H9 (cell line): ENCODE data around the gene MAGED1. TPM values are rescaled to one million over a fixed set of nuclear protein-coding genes. Genes with fewer than 3 reads are reported as not detected.

Source experiments
- DNase-seq: peaks from one replicate; pipeline ENCODE4 v3.0.0-alpha.2; 2017
- H2AFZ ChIP-seq: one replicate; pipeline ENCODE4 v1.6.1; 2013; ENCODE audit warnings: mild to moderate bottlenecking, low read length, control low read depth, moderate library complexity
- H2AK5ac ChIP-seq: 2 replicates; pipeline ENCODE4 v1.6.1; 2013; ENCODE audit warnings: low read length, control low read depth, mixed read lengths; ENCODE audit not compliant: insufficient read length
- H2BK120ac ChIP-seq: one replicate; pipeline ENCODE4 v1.6.1; 2013; ENCODE audit warnings: low read depth, mild to moderate bottlenecking, low read length, control low read depth, inconsistent platforms; ENCODE audit not compliant: poor library complexity, severe bottlenecking
- H2BK12ac ChIP-seq: 2 replicates; pipeline ENCODE4 v1.6.1; 2013; ENCODE audit warnings: low read length, control low read depth, mixed read lengths, low read depth; ENCODE audit not compliant: insufficient read length
- H2BK15ac ChIP-seq: 2 replicates; pipeline ENCODE4 v1.6.1; 2013; ENCODE audit warnings: low read depth, low read length, control low read depth
- H2BK20ac ChIP-seq: one replicate; pipeline ENCODE4 v1.6.1; 2013; ENCODE audit warnings: low read depth, mild to moderate bottlenecking, low read length, control low read depth, inconsistent platforms; ENCODE audit not compliant: poor library complexity, severe bottlenecking
- H2BK5ac ChIP-seq: 2 replicates; pipeline ENCODE4 v1.6.1; 2013; ENCODE audit warnings: low read length, control low read depth, mixed read lengths; ENCODE audit not compliant: insufficient read length
- H3K14ac ChIP-seq: 2 replicates; pipeline ENCODE4 v1.6.1; 2013; ENCODE audit warnings: low read length, control low read depth; ENCODE audit not compliant: insufficient read depth
- H3K18ac ChIP-seq: 2 replicates; pipeline ENCODE4 v1.6.1; 2013; ENCODE audit warnings: low read depth, mild to moderate bottlenecking, mixed read lengths, low read length, control low read depth; ENCODE audit not compliant: insufficient read length
- H3K23ac ChIP-seq: 2 replicates; pipeline ENCODE4 v1.6.1; 2013; ENCODE audit warnings: low read length, control low read depth, mixed read lengths, low read depth; ENCODE audit not compliant: insufficient read length
- H3K23me2 ChIP-seq: 2 replicates; pipeline ENCODE4 v1.6.1; 2013; ENCODE audit warnings: low read depth, mild to moderate bottlenecking, mixed read lengths, low read length, control low read depth; ENCODE audit not compliant: insufficient read length, poor library complexity, severe bottlenecking
- H3K27ac ChIP-seq: 2 replicates; pipeline ENCODE4 v1.5.1; 2013; ENCODE audit warnings: low read length, control low read depth, mixed read lengths, low read depth; ENCODE audit not compliant: insufficient read length
- H3K27me3 ChIP-seq: 2 replicates; pipeline ENCODE4 v1.6.1; 2013; ENCODE audit warnings: low read length, control low read depth, inconsistent platforms; ENCODE audit not compliant: insufficient read depth
- H3K4ac ChIP-seq: 2 replicates; pipeline ENCODE4 v1.6.1; 2013; ENCODE audit warnings: low read depth, mild to moderate bottlenecking, control low read depth, inconsistent platforms, low read length, moderate library complexity
- H3K4me1 ChIP-seq: 2 replicates; pipeline ENCODE4 v1.6.1; 2013; ENCODE audit warnings: low read length, control low read depth, inconsistent platforms; ENCODE audit not compliant: insufficient read depth
- H3K4me2 ChIP-seq: 2 replicates; pipeline ENCODE4 v1.6.1; 2013; ENCODE audit warnings: low read length, control low read depth, mixed read lengths; ENCODE audit not compliant: insufficient read length, insufficient read depth
- H3K56ac ChIP-seq: 2 replicates; pipeline ENCODE4 v1.6.1; 2013; ENCODE audit warnings: low read depth, mild to moderate bottlenecking, mixed read lengths, low read length, control low read depth; ENCODE audit not compliant: insufficient read length
- H3K79me1 ChIP-seq: 2 replicates; pipeline ENCODE4 v1.6.1; 2013; ENCODE audit warnings: low read depth, mild to moderate bottlenecking, moderate library complexity, low read length, control low read depth, inconsistent platforms; ENCODE audit not compliant: insufficient read depth, poor library complexity, severe bottlenecking
- H3K79me2 ChIP-seq: 2 replicates; pipeline ENCODE4 v1.6.1; 2013; ENCODE audit warnings: low read length, control low read depth, inconsistent platforms; ENCODE audit not compliant: insufficient read depth
- H3K9ac ChIP-seq: 2 replicates; pipeline ENCODE4 v1.6.1; 2013; ENCODE audit warnings: low read length, control low read depth, mixed read lengths; ENCODE audit not compliant: insufficient read length; ENCODE audit errors: extremely low read depth
- H3K9me3 ChIP-seq: one replicate; pipeline ENCODE4 v1.6.1; 2013; ENCODE audit warnings: low read depth, low read length, inconsistent platforms; ENCODE audit not compliant: control insufficient read depth
- H3T11ph ChIP-seq: one replicate; pipeline ENCODE4 v1.6.1; 2013; ENCODE audit warnings: mild to moderate bottlenecking, low read length, control low read depth, inconsistent platforms
- H4K20me1 ChIP-seq: one replicate; pipeline ENCODE4 v1.6.1; 2013; ENCODE audit not compliant: control insufficient read depth, insufficient read length, insufficient read depth
- H4K5ac ChIP-seq: 2 replicates; pipeline ENCODE4 v1.6.1; 2013; ENCODE audit warnings: low read depth, mild to moderate bottlenecking, mixed read lengths, low read length, control low read depth; ENCODE audit not compliant: insufficient read length
- H4K8ac ChIP-seq: replicated peaks from 2 replicates; pipeline ENCODE4 v1.6.1; 2013; ENCODE audit warnings: low read length, control low read depth, mixed read lengths, low read depth; ENCODE audit not compliant: insufficient read length
- H4K91ac ChIP-seq: 2 replicates; pipeline ENCODE4 v1.6.1; 2013; ENCODE audit warnings: low read depth, mild to moderate bottlenecking, moderate library complexity, mixed read lengths, low read length, control low read depth; ENCODE audit not compliant: insufficient read length
- H3K27ac Mint-ChIP-seq, 3 experiments: 2 replicates in 2 of 3; 3 replicates in 1 of 3; pipeline ENCODE4 v1.8.0; 2020 to 2021; ENCODE audit warnings: mixed read lengths in 3 of 3, mild to moderate bottlenecking in 1 of 3, moderate library complexity in 1 of 3
- H3K27me3 Mint-ChIP-seq: 2 replicates; pipeline ENCODE4 v1.8.0; 2021; ENCODE audit warnings: low read depth, mild to moderate bottlenecking, moderate library complexity, mixed read lengths
- H3K36me3 Mint-ChIP-seq, 3 experiments: 2 replicates in 2 of 3; 3 replicates in 1 of 3; pipeline ENCODE4 v1.8.0; 2020 to 2021; ENCODE audit warnings: low read depth in 3 of 3, mixed read lengths in 3 of 3; ENCODE audit not compliant: insufficient read depth in 1 of 3
- H3K4me1 Mint-ChIP-seq, 2 experiments: 2 replicates each; pipeline ENCODE4 v1.8.0; 2020; ENCODE audit warnings: mixed read lengths in 2 of 2
- H3K4me3 Mint-ChIP-seq, 2 experiments: 2 replicates in 1 of 2; 3 replicates in 1 of 2; pipeline ENCODE4 v1.8.0; 2020 to 2021; ENCODE audit warnings: mild to moderate bottlenecking in 2 of 2, mixed read lengths in 2 of 2, moderate library complexity in 1 of 2
- H3K9me3 Mint-ChIP-seq, 2 experiments: 2 replicates in 1 of 2; 3 replicates in 1 of 2; pipeline ENCODE4 v1.8.0; 2020; ENCODE audit warnings: mild to moderate bottlenecking in 2 of 2, mixed read lengths in 2 of 2, moderate library complexity in 1 of 2
- CTCF ChIP-seq: fragments of 200-600 bp; sonication (generic); conservative IDR thresholded peaks from 3 replicates; pipeline ENCODE4 v1.8.0; 2021; ENCODE audit warnings: antibody characterized with exemption, mild to moderate bottlenecking
- WGBS: extraction: QIAGEN DNeasy Blood & Tissue Kit; methylation state at CpG from one replicate; pipeline ENCODE4 v1.1.7; 2013; ENCODE audit warnings: missing lambda C conversion rate, low lambda C conversion rate, mixed read lengths; ENCODE audit not compliant: insufficient read length; ENCODE audit errors: extremely low coverage; 5-methylcytosine and 5-hydroxymethylcytosine counted together
- total RNA-seq: library from RNA; stranded (reverse); gene quantifications from 2 replicates; pipeline ENCODE4 v1.2.1, GENCODE V29; 2021

Gene MAGED1
- total RNA-seq, 1 experiment from 2014 or later: 163 TPM

GRCh38 chrX:51899741-51900140 is 6.3 kb downstream of the MAGED1 start:
- Histone ChIP-seq H3K4ac (no peak overlapping the region), H3K9ac (no peak overlapping the region), H3K56ac (no peak overlapping the region), H3K23me2 (peaks cover 2% of the 10 kb centered on the region), H3K27me3 (no peaks in the 10 kb centered on the region), H2BK5ac (no peak overlapping the region), H4K8ac (no peak overlapping the region), H3K4me1 (peaks cover 2% of the 10 kb centered on the region; the same call in 1 of the 2 replicates), H3K4me2 (no peak overlapping the region), H3K9me3 (peaks cover 5% of the 10 kb centered on the region), H2AK5ac (no peak overlapping the region), H3K27ac (no peak overlapping the region), H2BK15ac (no peak overlapping the region), H3K79me1 (no peaks in the 10 kb centered on the region), H3T11ph (no peak overlapping the region), H4K20me1 (no peaks in the 10 kb centered on the region), H2BK20ac (no peak overlapping the region), H3K23ac (no peak overlapping the region), H3K18ac (no peak overlapping the region), H3K79me2 (no peaks in the 10 kb centered on the region), H3K14ac (no peak overlapping the region), H4K5ac (no peak overlapping the region), H2BK120ac (no peak overlapping the region), H2AFZ (no peak overlapping the region), H4K91ac (no peak overlapping the region), H2BK12ac (no peak overlapping the region)
- H3K4me1 Mint-ChIP-seq: peaks cover 2 to 11% of the 10 kb centered on the region in 2 experiments; a peak in 2 of 4 replicates
- H3K36me3 Mint-ChIP-seq: peaks cover 47 to 81% (median 73%) of the 10 kb centered on the region in 3 experiments
- no peak overlapping the region for H3K27ac Mint-ChIP-seq
- TF ChIP-seq CTCF: no peak
- peaks cover 5% of the 10 kb centered on the region for H3K27me3 Mint-ChIP-seq
- H3K4me3 Mint-ChIP-seq: no peak overlapping the region
- no CpG with 5 or more reads among the region's 2 CpGs for WGBS
- peaks cover 69 to 72% of the 10 kb centered on the region in 2 experiments for H3K9me3 Mint-ChIP-seq
- DNase-seq: no peak
